HCT116 (cell line): ENCODE measurements around the gene SH3YL1.

Source experiments
- CTCF ChIP-seq, 3 experiments: fragments of 200-600 bp in 1 of 3; sonication (generic) in 1 of 3; IDR thresholded peaks in 2 of 3; conservative IDR thresholded peaks in 1 of 3; 2 replicates each; pipeline ENCODE4 v1.5.1; 2012 to 2017; ENCODE audit warnings: low read depth in 2 of 3, low read length in 2 of 3, antibody characterized with exemption in 1 of 3, borderline replicate concordance in 1 of 3, control low read depth in 1 of 3, mild to moderate bottlenecking in 1 of 3, mixed read lengths in 1 of 3, mixed run types in 1 of 3, moderate library complexity in 1 of 3; ENCODE audit not compliant: insufficient read depth in 1 of 3
- EZH2 ChIP-seq: fragments of 200-600 bp; sonication (generic); IDR thresholded peaks from 2 replicates; pipeline ENCODE4 v1.6.1; 2017; ENCODE audit warnings: antibody characterized with exemption, mixed run types
- EZH2phosphoT487 ChIP-seq: fragments of 200-600 bp; IDR thresholded peaks from 2 replicates; pipeline ENCODE4 v1.6.1; 2018; ENCODE audit warnings: antibody characterized with exemption, borderline replicate concordance
- MAX ChIP-seq: IDR thresholded peaks from 2 replicates; pipeline ENCODE4 v1.6.1; 2012
- POLR2A ChIP-seq: IDR thresholded peaks from 2 replicates; pipeline ENCODE4 v1.7.0; 2011; ENCODE audit warnings: borderline replicate concordance; ENCODE audit not compliant: insufficient read depth, insufficient read length; ENCODE audit errors: extremely low read depth
- REST ChIP-seq: IDR thresholded peaks from 2 replicates; pipeline ENCODE4 v1.6.1; 2012; ENCODE audit warnings: low read depth
- SIN3A ChIP-seq: IDR thresholded peaks from 2 replicates; pipeline ENCODE4 v1.6.1; 2012; ENCODE audit warnings: low read depth
- ZBTB33 ChIP-seq: IDR thresholded peaks from 2 replicates; pipeline ENCODE4 v1.6.1; 2011; ENCODE audit warnings: mild to moderate bottlenecking, low read length, moderate library complexity; ENCODE audit not compliant: insufficient replicate concordance; ENCODE audit errors: extremely low read depth
- ZNF274 ChIP-seq: fragments of 200-500 bp; sonication (Bioruptor generic); IDR thresholded peaks from 2 replicates; pipeline ENCODE4 v1.6.1; 2014; ENCODE audit warnings: mild to moderate bottlenecking, low read depth, low read length, inconsistent platforms

- TF ChIP-seq EZH2phosphoT487 (no peak), ZNF274 (no peak), CTCF (IDR thresholded peaks at IDR 0.05 in 2 of 3, conservative IDR thresholded peaks at IDR 0.05 in 1 of 3; ENCODE audit: borderline replicate concordance in 1 of 3, insufficient read depth in 1 of 3, low read depth in 2 of 3, low read length in 2 of 3) (no peak), POLR2A (no peak), ZBTB33 (no peak), EZH2 (no peak), MAX (no peak), SIN3A (no peak), REST (no peak)
Measured at GRCh38 chr2:289362-290089, 25.7 kb upstream of the SH3YL1 start.
